ENCODE data around the gene SGSM1.

DNA sequence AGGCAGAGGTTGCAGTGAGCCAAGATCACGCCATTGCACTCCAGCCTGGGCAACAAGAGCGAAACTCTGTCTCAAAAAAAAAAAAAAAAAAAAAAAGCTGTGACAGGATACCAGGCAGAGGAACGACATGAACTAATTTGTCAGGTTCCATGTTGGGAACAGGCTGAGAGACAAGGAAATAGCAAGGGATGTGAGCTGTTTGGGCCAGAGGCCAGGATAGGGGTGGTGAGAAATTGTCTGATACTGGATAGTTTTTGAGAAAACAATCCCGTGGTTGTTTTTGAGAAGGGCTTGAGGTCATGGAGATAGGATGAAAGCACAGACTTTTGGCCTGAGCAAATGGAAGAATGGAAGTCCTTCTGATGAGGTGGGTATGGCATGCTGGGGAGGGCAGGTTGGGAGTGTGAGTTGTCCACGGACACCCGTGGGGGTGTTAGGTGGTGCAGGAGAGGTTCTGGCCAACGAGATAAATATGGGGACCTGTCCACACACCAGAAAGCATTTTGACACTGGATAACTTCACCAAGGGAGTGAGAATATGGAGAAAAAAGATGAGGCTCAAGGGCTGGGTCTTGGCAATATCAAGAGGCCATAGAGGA, 45.2 kb upstream of the SGSM1 start:
- TF ChIP-seq CTCF (IDR thresholded peaks at IDR 0.05) (no peak), POLR2A (IDR thresholded peaks at IDR 0.05) (no peak), POLR2AphosphoS5 (IDR thresholded peaks at IDR 0.05) (no peak), EP300 (IDR thresholded peaks at IDR 0.05) (no peak)
